K562 (cell line): ENCODE measurements around the gene CENPP. TPM values are rescaled to one million over a fixed set of nuclear protein-coding genes. Genes with fewer than 3 reads are reported as not detected.

ENCODE experiments used
- ATF4 ChIP-seq: fragments of 450-650 bp; formaldehyde crosslinking; IDR thresholded peaks from 2 replicates; pipeline ENCODE4 v1.4.0; 2022; ENCODE audit warnings: mild to moderate bottlenecking, moderate library complexity
- CBX3 ChIP-seq, 2 experiments: IDR thresholded peaks; 1 replicate in 1 of 2; 2 replicates in 1 of 2; pipeline ENCODE4 v1.6.1; 2012; ENCODE audit warnings: inconsistent platforms in 2 of 2, low read length in 2 of 2, borderline replicate concordance in 1 of 2, control low read depth in 1 of 2
- CTCFL ChIP-seq: IDR thresholded peaks from 2 replicates; pipeline ENCODE4 v1.6.1; 2011; ENCODE audit warnings: borderline replicate concordance, low read depth, mild to moderate bottlenecking, moderate library complexity, low read length; ENCODE audit not compliant: insufficient read depth, poor library complexity, severe bottlenecking
- ELF1 ChIP-seq: fragments of 200-800 bp; sonication (Bioruptor generic); IDR thresholded peaks from 2 replicates; pipeline ENCODE4 v1.6.1; 2016; ENCODE audit warnings: missing genetic modification characterization, missing compliant biosample characterization
- MCM7 ChIP-seq, 2 experiments: fragments of 450-650 bp; IDR thresholded peaks; 2 replicates each; pipeline ENCODE4 v1.6.1; 2016 to 2018
- PYGO2 ChIP-seq: fragments of 450-650 bp; IDR thresholded peaks from 2 replicates; pipeline ENCODE4 v1.6.1; 2016; ENCODE audit warnings: mild to moderate bottlenecking, missing genetic modification characterization, moderate library complexity, missing compliant biosample characterization
- ZNF318 ChIP-seq, 2 experiments: fragments of 450-650 bp; IDR thresholded peaks; 2 replicates each; pipeline ENCODE4 v1.6.1; 2016; ENCODE audit warnings: mild to moderate bottlenecking in 2 of 2, borderline replicate concordance in 1 of 2, low read depth in 1 of 2, moderate library complexity in 1 of 2
- polyA plus RNA-seq, 8 experiments: library from polyadenylated mRNA; depleted of rRNA in 4 of 8; stranded (reverse) in 5 of 8; unstranded in 3 of 8; fragments of >200 nt; fragmentation: Nextera tagmentation in 2 of 8; fragmentation: Illumina TruSeq in 1 of 8; extraction: Ambion mirVana in 2 of 8; extraction: Trizol in 1 of 8; gene quantifications; 2 replicates each; pipeline versions ENCODE4 v1.2.1 to v1.2.3, GENCODE V29; 2011 to 2014; ENCODE audit warnings: inconsistent platforms in 1 of 8, missing spikeins in 1 of 8
- total RNA-seq, 7 experiments: library from RNA; depleted of rRNA in 6 of 7; stranded (reverse); fragments of >200 nt in 6 of 7; fragmentation: Illumina TruSeq in 2 of 7; extraction: Trizol in 2 of 7; gene quantifications; 2 replicates each; pipeline versions ENCODE4 v1.2.1 to v1.2.3, GENCODE V29; 2011 to 2021; ENCODE audit warnings: low replicate concordance in 1 of 7
- TF ChIP-seq, protein P1 (sequence below): fragments of 250-450 bp; sonication (Bioruptor Pico); IDR thresholded peaks from 2 replicates; pipeline ENCODE4 v1.9.0; 2021; ENCODE audit warnings: mild to moderate bottlenecking, inconsistent platforms

CENPP gene
- total and polyA plus RNA-seq, 9 of the 15 experiments (the other 6 are each of a cell fraction or from before 2014, with no cell fraction given): 8.0 to 28.5 (median 17.9) TPM

DNA sequence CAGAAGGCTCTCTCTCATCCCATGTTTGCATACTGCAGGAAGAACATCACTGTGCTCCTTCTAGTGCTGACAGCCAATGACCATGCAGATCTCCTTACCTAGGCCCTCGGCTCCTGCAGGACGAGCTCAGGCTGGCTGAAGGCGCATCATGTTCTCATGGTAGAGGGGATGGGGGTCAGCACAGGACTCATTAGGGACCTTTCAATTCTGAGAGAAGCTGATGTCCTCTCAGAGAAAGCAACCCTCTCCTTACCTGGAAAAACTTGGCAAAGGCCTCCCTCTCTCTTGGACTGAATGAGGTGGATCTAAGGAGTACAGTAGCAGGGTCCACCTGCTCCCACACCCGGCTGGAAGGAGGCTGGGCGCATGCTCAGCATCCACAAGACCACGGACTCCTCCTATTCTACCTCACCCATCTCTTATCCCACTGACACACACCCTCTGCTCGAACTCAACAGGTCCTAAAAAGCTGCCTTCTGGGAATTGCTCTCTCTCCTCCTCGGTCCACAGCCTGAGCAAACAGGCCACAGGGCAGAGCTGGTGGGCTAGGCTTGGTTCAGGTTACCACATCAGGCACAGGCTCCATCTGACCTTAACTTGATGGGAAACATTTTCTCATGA lies 341.3 kb downstream of the CENPP start (continued):
- TF ChIP-seq, protein P1, sequence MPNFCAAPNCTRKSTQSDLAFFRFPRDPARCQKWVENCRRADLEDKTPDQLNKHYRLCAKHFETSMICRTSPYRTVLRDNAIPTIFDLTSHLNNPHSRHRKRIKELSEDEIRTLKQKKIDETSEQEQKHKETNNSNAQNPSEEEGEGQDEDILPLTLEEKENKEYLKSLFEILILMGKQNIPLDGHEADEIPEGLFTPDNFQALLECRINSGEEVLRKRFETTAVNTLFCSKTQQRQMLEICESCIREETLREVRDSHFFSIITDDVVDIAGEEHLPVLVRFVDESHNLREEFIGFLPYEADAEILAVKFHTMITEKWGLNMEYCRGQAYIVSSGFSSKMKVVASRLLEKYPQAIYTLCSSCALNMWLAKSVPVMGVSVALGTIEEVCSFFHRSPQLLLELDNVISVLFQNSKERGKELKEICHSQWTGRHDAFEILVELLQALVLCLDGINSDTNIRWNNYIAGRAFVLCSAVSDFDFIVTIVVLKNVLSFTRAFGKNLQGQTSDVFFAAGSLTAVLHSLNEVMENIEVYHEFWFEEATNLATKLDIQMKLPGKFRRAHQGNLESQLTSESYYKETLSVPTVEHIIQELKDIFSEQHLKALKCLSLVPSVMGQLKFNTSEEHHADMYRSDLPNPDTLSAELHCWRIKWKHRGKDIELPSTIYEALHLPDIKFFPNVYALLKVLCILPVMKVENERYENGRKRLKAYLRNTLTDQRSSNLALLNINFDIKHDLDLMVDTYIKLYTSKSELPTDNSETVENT (CRISPR knock-in tag): no peak
- TF ChIP-seq ATF4 (CRISPR knock-in tag) (no peak), CBX3 (IDR thresholded peaks at IDR 0.05; ENCODE audit: borderline replicate concordance in 1 of 2, low read length in 2 of 2) (no peak), CTCFL (no peak), MCM7 (IDR thresholded peaks at IDR 0.05) (no peak), ELF1 (no peak), PYGO2 (tag) (no peak), ZNF318 (IDR thresholded peaks at IDR 0.05; ENCODE audit: borderline replicate concordance in 1 of 2, low read depth in 1 of 2) (no peak)
